GM12878 (cell line): ENCODE results near the gene DLG1. TPM values are rescaled to one million over a fixed set of nuclear protein-coding genes. Genes with fewer than 3 reads are reported as not detected.

ENCODE experiments used
- ATAC-seq: fragments of 200-7000 bp; cut with Tn5 transposase; 3 replicates; pipeline ENCODE4 v1.9.1; 2020; ENCODE audit warnings: mild to moderate bottlenecking, moderate library complexity
- BruUV-seq: library from RNA; stranded (reverse); fragments of 400-500 nt; replicated peaks from 2 replicates; lab custom pipeline; 2021; lab: Mats Ljungman, UMichigan
- CTCF ChIA-PET: fragments of 300-600 bp; sonication (Branson Sonifier 250); formaldehyde crosslinking; extraction: SDS; loops from one replicate; lab custom pipeline; 2021; ENCODE audit warnings: inconsistent platforms; lab: Yijun Ruan, JAX
- POLR2A ChIA-PET: fragments of 350-600 bp; formaldehyde crosslinking; extraction: SDS; loops from one replicate; lab custom pipeline; 2021; ENCODE audit warnings: inconsistent platforms; lab: Charles Lee
- RAD21 ChIA-PET: fragments of 300-600 bp; sonication (Branson Sonifier 250); formaldehyde crosslinking; loops from one replicate; lab custom pipeline; 2023; ENCODE audit warnings: antibody characterized with exemption; ENCODE audit not compliant: unreplicated experiment; lab: Charles Lee
- SMC1A ChIA-PET: fragments of 300-600 bp; sonication (Branson Sonifier 250); formaldehyde crosslinking; loops from one replicate; lab custom pipeline; 2023; ENCODE audit not compliant: unreplicated experiment, uncharacterized antibody; lab: Charles Lee
- DNase-seq: peaks from one replicate; pipeline ENCODE4 v3.0.0-alpha.2; 2011; ENCODE audit warnings: low read depth, low spot score
- FAIRE-seq: peaks from 3 replicates; lab custom pipeline; 2011; peaks lifted over from hg19 to GRCh38; lab: Jason Lieb, UNC
- H2AFZ ChIP-seq: 2 replicates; pipeline ENCODE4 v1.6.0; 2011; ENCODE audit warnings: low read depth, low read length, control low read depth; ENCODE audit not compliant: control insufficient read depth
- H3K27ac ChIP-seq: 2 replicates; pipeline ENCODE4 v1.5.1; 2011; ENCODE audit warnings: control low read depth; ENCODE audit not compliant: control insufficient read depth, insufficient read depth
- H3K27me3 ChIP-seq, 2 experiments: replicated peaks in 1 of 2; 2 replicates each; pipeline versions ENCODE4 v1.6.0 to v1.6.1; 2011; ENCODE audit warnings: low read length in 1 of 2; ENCODE audit not compliant: control insufficient read depth in 2 of 2, insufficient read depth in 2 of 2
- H3K36me3 ChIP-seq, 2 experiments: 2 replicates each; pipeline ENCODE4 v1.5.1; 2011; ENCODE audit warnings: low read length in 1 of 2; ENCODE audit not compliant: control insufficient read depth in 2 of 2, insufficient read depth in 2 of 2
- H3K4me1 ChIP-seq: 2 replicates; pipeline ENCODE4 v1.6.1; 2011; ENCODE audit warnings: mild to moderate bottlenecking, low read length, moderate library complexity, mixed read lengths; ENCODE audit not compliant: control insufficient read depth, insufficient read depth
- H3K4me2 ChIP-seq: 2 replicates; pipeline ENCODE4 v1.6.0; 2011; ENCODE audit warnings: control low read depth; ENCODE audit not compliant: control insufficient read depth, insufficient read depth
- H3K4me3 ChIP-seq: fragments of 200-600 bp; sonication (generic); 2 replicates; pipeline ENCODE4 v1.5.1; 2016
- H3K79me2 ChIP-seq: 2 replicates; pipeline ENCODE4 v1.6.0; 2011; ENCODE audit warnings: low read length; ENCODE audit not compliant: control insufficient read depth, insufficient read depth
- H3K9ac ChIP-seq: 2 replicates; pipeline ENCODE4 v1.8.0; 2011; ENCODE audit warnings: low read length, control low read depth, mixed read lengths; ENCODE audit not compliant: control insufficient read depth, insufficient read depth
- H3K9me3 ChIP-seq: replicated peaks from 3 replicates; pipeline ENCODE4 v1.5.1; 2011; ENCODE audit warnings: mild to moderate bottlenecking, low read length; ENCODE audit not compliant: control insufficient read depth, insufficient read depth
- H4K20me1 ChIP-seq: 2 replicates; pipeline ENCODE4 v1.6.0; 2011; ENCODE audit not compliant: control insufficient read depth, insufficient read depth
- ASH2L ChIP-seq: fragments of 300-600, 200-600 bp; sonication (generic); IDR thresholded peaks from 2 replicates; pipeline ENCODE4 v1.6.1; 2017; ENCODE audit warnings: low read depth, mild to moderate bottlenecking, borderline replicate concordance
- ATF7 ChIP-seq: fragments of 450-650 bp; IDR thresholded peaks from 2 replicates; pipeline ENCODE4 v1.6.1; 2016; ENCODE audit warnings: low read depth, mild to moderate bottlenecking
- CBFB ChIP-seq: IDR thresholded peaks from 2 replicates; pipeline ENCODE4 v1.6.1; 2016; ENCODE audit warnings: antibody characterized with exemption, low read depth
- CREM ChIP-seq: IDR thresholded peaks from 2 replicates; pipeline ENCODE4 v1.6.1; 2014; ENCODE audit warnings: antibody characterized with exemption, low read depth
- HCFC1 ChIP-seq: fragments of 150-350 bp; IDR thresholded peaks from 2 replicates; pipeline ENCODE4 v1.6.1; 2014; ENCODE audit warnings: low read length
- HDAC2 ChIP-seq: fragments of 200-600 bp; sonication (generic); IDR thresholded peaks from 2 replicates; pipeline ENCODE4 v1.6.1; 2017
- HDAC6 ChIP-seq: fragments of 200-600 bp; sonication (generic); IDR thresholded peaks from one replicate; pipeline ENCODE4 v1.8.0; 2017; ENCODE audit warnings: antibody characterized with exemption; ENCODE audit not compliant: unreplicated experiment
- JUNB ChIP-seq: IDR thresholded peaks from 2 replicates; pipeline ENCODE4 v1.6.1; 2016; ENCODE audit warnings: antibody characterized with exemption, mild to moderate bottlenecking
- MEF2A ChIP-seq: IDR thresholded peaks from 2 replicates; pipeline ENCODE4 v1.6.1; 2011; ENCODE audit warnings: low read depth, mild to moderate bottlenecking, low read length, moderate library complexity; ENCODE audit not compliant: insufficient read depth
- PAX8 ChIP-seq: fragments of 450-650 bp; IDR thresholded peaks from 2 replicates; pipeline ENCODE4 v1.6.1; 2017; ENCODE audit warnings: mild to moderate bottlenecking, moderate library complexity
- SMAD5 ChIP-seq: IDR thresholded peaks from 2 replicates; pipeline ENCODE4 v1.6.1; 2016; ENCODE audit warnings: antibody characterized with exemption, low read depth
- SMARCA5 ChIP-seq: fragments of 450-650 bp; IDR thresholded peaks from 2 replicates; pipeline ENCODE4 v1.6.1; 2017; ENCODE audit warnings: mild to moderate bottlenecking
- STAT1 ChIP-seq: fragments of 450-650 bp; conservative IDR thresholded peaks from 2 replicates; pipeline ENCODE4 v1.6.1; 2014; ENCODE audit warnings: antibody characterized with exemption, mild to moderate bottlenecking
- STAT3 ChIP-seq: IDR thresholded peaks from 2 replicates; pipeline ENCODE4 v1.6.1; 2011; ENCODE audit warnings: low read depth, low read length, improper control_type of control experiment
- WGBS: methylation state at CpG from one replicate; pipeline ENCODE4 v1.1.6; 2016; ENCODE audit warnings: low lambda C conversion rate; ENCODE audit not compliant: insufficient replicate concordance, insufficient coverage; ENCODE audit errors: missing lambda C conversion rate; 5-methylcytosine and 5-hydroxymethylcytosine counted together
- in situ Hi-C: fragments of 300-500 bp; cut with MboI; formaldehyde crosslinking; loops from 9 replicates; pipeline ENCODE4 v1.14.3; 2018; ENCODE audit warnings: mixed read lengths
- intact Hi-C: fragments of 100-400 bp; cut with micrococcal nuclease; formaldehyde crosslinking; loops from one replicate; pipeline ENCODE4 v1.14.2; 2022; ENCODE audit not compliant: unreplicated experiment
- polyA plus RNA-seq, 11 experiments: library from polyadenylated mRNA; depleted of rRNA in 4 of 11; unstranded in 6 of 11; stranded (reverse) in 5 of 11; fragments of >200 nt; fragmentation: Nextera tagmentation in 4 of 11; fragmentation: Illumina TruSeq in 1 of 11; extraction: Ambion mirVana in 4 of 11; extraction: Trizol in 1 of 11; gene quantifications; 1 replicate in 1 of 11; 2 replicates in 10 of 11; pipeline versions ENCODE4 v1.2.1 to v1.2.3, GENCODE V29; 2011 to 2016; ENCODE audit warnings: inconsistent platforms in 2 of 11, missing spikeins in 2 of 11, low read depth in 1 of 11
- total RNA-seq, 4 experiments: library from RNA; depleted of rRNA in 3 of 4; stranded (reverse); fragments of >200 nt in 3 of 4; fragmentation: Illumina TruSeq in 1 of 4; extraction: Trizol in 1 of 4; gene quantifications; 2 replicates each; pipeline versions ENCODE4 v1.2.1 to v1.2.3, GENCODE V29; 2013 to 2021
- TF ChIP-seq, protein P1 (sequence below): IDR thresholded peaks from 2 replicates; pipeline ENCODE4 v1.6.1; 2011; ENCODE audit warnings: mild to moderate bottlenecking, low read depth, low read length, moderate library complexity; ENCODE audit not compliant: insufficient replicate concordance

The DLG1 gene
- total and polyA plus RNA-seq, 10 of the 15 experiments (the other 5 are each of a cell fraction or from before 2014, with no cell fraction given) = 9.2 to 63.1 (median 40.1) TPM

GRCh38 chr3:197205675-197206074 is 92.7 kb downstream of the DLG1 start:
- ChIA-PET SMC1A (interaction anchor here (0.9 to 4.2 kb wide), 4 partner anchors 15 to 21 kb away, joined by 3 to 21 read pairs (median 6); no protein-coding TSS in a partner anchor), POLR2A (no interaction called here)
- peaks cover 45% of the 10 kb centered on the region for H3K79me2 ChIP-seq
- H3K9me3 ChIP-seq = no peaks in the 10 kb centered on the region
- TF ChIP-seq CREM (no peak), CBFB (no peak), ATF7 (no peak), SMAD5 (no peak), HDAC6 (no peak), STAT3 (no peak), HCFC1 (no peak), ASH2L (no peak), STAT1 (no peak), HDAC2 (no peak), SMARCA5 (no peak), MEF2A (no peak), JUNB (no peak), PAX8 (no peak)
- TF ChIP-seq, protein P1, sequence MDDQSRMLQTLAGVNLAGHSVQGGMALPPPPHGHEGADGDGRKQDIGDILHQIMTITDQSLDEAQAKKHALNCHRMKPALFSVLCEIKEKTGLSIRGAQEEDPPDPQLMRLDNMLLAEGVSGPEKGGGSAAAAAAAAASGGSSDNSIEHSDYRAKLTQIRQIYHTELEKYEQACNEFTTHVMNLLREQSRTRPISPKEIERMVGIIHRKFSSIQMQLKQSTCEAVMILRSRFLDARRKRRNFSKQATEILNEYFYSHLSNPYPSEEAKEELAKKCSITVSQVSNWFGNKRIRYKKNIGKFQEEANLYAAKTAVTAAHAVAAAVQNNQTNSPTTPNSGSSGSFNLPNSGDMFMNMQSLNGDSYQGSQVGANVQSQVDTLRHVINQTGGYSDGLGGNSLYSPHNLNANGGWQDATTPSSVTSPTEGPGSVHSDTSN = no peak
- TF ChIP-seq, all 136 proteins: peak for 0
- ChIA-PET RAD21 (no interaction called here), CTCF (interaction anchor here (1.5 to 2.3 kb wide), 5 partner anchors 11 to 296 kb away, joined by 5 to 13 read pairs (median 7); no protein-coding TSS in a partner anchor)
- no peaks in the 10 kb centered on the region for H3K27me3 ChIP-seq
- H3K4me2 ChIP-seq = no peak overlapping the region
- intact Hi-C loops (no loop called here), in situ Hi-C loops (no loop called here)
- no peak overlapping the region for H3K4me3 ChIP-seq
- H4K20me1 ChIP-seq = no peaks in the 10 kb centered on the region
- no peak overlapping the region for H3K9ac ChIP-seq
- WGBS = 71% methylated on average over 2 of the region's 2 CpGs
- no peaks in the 10 kb centered on the region for H3K4me1 ChIP-seq
- no peaks in the 10 kb centered on the region for H3K36me3 ChIP-seq
- ATAC-seq (no peak), DNase-seq (no peak), FAIRE-seq (no peak)
- H2AFZ ChIP-seq = no peak overlapping the region
- no peak overlapping the region for H3K27ac ChIP-seq
- BruUV-seq = no TSS peak
